Hematopoietic multipotent progenitor cell treated with erythropoietin and hydrocortisone succinate and interleukin-3 and kit ligand, for 8 days (in vitro differentiated cells): ENCODE measurements around the gene MEGF9.

ENCODE experiments used
- DNase-seq: peaks from one replicate; pipeline ENCODE4 v3.0.0-alpha.2; 2015

Gene MEGF9

DNA sequence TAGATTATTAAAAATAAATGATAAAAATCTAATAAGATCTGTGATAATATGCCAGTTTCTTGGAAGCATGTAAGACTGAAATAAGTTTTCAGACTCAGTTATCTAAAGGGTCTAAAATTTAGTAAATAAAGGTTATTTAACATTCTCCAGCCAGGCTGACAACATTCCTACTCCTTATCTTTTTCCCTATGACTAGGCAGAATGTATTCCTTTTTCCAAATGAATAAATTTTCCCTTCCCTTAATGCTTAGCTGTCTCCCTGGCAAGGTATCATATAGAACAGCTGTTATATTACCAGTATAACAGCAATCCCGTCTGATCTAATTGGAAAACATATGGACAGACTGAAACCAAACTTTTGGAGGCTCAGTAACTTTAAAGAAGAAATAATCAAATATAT, 13.0 kb downstream of the MEGF9 start:
- DNase-seq = no peak

DNA sequence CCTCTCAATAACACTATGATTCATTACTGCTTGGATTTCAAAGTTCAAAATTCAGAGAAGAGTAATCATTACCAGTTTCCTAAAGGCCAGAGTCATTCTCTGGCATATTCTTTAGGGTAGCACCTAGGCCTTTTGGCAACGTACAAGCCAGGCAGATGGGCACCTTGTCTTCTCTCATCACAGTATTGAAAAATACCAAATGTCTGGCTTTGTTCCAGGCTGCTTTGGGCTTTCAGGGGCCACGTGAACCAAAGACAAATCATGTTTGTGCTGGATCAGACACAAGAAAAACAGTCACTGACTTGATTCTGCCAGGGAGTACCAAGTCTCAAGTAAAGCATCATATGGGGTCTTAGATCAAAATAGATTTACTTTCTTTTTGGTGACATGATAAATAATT, 15.5 kb downstream of the MEGF9 start:
- no peak for DNase-seq

DNA sequence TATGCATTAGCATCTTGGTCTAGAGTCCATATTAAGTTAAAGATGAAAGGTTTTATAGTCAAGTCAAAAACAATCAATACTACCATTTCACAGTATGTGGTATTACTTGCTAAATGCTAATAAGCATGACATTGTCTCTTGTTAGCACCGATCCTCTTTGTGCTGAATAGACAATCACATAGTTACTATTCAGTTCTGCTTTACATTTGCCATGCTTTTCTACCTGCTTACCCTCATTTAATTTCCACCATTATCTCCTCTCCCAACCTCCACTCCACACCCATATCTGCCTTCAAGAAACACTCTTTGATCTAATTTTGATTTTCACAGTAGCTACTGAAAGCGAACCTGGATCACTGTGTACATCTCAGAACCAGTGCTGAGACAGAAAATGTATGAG, 16.8 kb downstream of the MEGF9 start:
- DNase-seq = no peak

DNA sequence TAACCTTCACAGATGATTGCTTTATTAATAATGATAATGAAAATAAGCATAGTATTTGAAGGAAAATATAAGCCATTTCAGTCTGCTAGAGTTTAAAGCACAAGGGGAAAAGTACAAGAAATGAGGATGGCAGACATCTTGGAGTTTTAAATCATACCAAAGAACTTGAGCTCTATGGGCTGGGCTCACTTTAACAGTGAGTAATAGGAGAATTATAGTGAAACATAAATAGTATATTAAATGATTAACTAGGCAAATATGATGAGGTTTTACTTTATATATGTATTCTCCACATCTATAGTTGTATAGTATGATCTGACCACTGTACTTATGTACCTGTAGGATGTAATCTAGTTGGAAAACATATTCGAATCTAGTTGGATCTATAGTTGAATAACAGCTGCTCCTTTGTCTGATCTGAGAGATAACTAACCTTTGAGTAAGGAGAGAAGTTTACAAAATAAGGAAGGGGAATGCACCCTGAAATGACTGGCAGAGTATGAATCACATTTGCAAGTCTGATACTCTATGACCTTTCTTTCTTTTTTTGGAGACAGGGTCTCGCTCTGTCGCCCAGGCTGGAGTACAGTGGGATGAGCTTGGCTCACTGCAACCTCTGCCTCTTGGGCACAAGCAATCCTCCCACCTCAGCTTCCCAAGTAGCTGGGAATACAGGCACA, 17.6 kb downstream of the MEGF9 start:
- no peak for DNase-seq

DNA sequence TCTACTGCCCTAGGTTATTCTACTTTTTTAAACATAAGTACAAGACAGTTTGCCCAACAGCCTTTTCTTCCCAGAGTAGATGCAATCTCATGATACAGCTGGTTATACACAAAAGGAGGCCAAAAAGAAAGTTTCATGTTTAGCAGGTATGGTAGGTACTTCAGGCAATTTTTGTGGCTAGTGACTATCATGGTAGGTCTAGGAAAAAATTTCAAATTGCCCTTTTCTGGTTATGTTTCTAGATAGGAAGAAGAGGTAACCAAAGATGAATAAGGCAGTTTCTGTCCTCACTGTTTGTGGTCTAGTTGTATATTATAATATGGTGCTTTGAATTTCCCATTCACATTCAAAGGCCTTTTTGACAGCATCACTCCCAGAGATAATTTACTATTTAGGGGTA, 19.7 kb downstream of the MEGF9 start:
- DNase-seq = no peak

DNA sequence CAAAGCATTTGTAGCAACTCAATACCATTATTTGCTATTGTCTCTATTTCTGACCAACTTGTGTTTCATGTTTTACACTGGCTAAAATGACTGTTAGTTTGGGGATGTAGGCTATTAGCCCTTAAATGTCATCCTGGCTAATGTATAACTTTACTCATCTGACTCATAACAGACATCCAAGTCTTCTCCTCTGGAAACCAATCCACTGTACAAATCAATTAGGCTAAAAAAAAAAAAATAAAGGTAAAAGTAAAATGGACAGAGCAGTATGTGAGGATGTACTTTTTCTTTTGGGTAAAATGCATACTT, 20.6 kb downstream of the MEGF9 start:
- DNase-seq = no peak

DNA sequence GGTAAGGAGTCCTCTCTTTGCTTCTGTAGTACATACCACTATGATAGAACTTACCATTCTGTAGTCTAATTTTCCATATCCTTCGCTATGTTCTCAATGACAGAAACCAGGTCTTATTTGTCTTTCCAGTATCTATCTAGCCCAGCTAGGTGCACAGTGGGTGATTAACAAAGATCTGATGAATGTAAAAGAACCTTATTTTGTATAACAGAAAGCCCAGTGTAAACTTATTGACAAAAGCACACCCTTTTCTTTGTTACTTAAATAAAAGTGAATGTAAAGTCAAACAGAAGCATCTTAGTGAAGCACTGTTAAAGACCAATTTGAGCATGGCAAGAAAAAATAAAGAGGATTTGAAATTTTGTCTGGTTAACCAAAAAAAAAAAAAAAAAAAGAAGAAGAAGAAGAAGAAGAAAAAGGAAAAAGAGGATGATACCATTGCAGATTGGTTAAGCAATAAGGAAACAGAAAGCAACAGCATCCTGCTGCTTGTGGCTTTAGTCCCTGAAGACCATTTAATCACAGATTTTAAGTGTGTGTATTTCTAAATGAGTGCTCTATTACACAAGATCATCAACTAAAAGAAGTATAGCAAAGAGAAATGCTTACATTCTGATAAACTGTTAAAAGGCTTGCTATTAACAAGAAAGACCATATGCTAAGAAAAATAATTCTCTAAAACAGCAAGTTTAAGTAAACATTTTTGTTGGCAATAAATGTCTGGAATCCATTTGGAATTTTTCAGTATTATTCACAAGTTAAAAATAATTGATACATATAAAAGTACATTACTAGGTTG, 21.2 kb downstream of the MEGF9 start:
- no peak for DNase-seq

DNA sequence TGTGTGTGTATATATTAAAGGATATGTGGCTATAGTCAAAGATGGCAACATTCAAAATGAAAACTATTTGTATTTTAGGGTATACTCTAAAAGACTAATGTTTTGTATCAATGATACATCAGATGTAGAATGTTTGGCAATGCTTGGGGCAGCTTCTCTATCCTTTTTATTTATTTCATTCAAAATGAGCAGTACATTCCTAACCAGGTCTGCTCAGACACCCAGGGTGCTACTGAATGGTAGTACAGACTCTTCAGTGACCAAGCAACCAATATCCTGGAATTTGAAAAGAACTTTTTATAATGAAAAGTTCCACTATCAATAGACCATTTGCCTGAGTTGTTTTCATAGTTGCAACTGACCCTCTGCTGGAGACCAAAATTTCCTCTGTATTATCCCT, 23.9 kb downstream of the MEGF9 start:
- DNase-seq = no peak

DNA sequence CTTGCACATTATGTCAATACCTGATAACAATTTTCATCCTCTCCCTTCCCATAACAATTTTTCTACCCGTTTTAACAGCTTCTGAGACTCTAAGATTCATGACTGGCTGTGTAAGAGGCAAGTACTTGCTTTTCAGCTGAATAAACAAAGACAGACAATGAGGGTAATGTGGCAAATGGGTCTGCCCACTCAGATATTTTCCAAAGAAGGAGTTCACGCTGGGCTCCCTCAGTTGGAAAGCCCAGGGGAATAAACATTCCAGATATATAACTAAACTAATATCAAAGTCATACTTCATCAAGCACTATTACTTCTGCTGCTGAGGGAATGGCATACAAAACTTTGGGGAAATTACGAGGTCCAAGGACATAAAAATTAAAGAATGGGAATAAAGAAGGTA, 24.4 kb downstream of the MEGF9 start:
- DNase-seq = no peak

DNA sequence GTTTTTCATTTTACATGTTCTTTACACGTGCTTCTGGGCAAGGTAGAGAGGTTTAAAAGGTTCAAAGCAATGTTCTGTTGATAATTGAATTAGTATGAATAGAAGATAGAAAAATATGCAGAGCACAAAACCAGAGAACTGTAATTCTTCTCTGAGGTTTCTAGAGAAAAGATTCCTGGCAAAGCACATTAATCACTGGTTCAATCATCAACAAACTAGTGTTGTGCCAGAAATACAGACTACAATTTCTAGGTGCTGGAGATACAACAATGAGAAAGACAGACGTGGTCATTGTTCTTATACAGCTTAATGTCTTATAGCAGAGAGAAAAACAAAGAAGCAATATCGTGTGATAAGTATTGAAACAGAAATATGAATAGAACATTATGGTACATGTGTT, 25.5 kb downstream of the MEGF9 start:
- no peak for DNase-seq

DNA sequence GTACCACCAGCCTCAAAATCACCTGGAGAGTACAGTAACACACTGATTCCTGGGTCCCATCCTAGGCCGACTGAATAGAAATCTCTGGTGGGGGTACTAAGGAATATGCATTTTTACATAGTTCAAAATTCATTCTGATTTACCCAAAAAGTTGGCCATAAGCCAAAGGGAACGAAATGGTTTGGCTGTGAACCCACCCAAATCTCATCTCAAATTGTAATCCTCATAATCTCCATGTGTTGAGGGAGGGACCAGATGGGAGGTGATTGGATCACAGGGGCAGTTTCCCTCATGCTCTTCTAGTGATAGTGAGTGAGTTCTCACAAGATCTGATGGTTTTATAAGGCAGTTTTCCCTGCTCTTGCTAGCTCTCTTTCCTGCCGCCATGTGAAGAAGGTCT, 31.1 kb downstream of the MEGF9 start:
- no peak for DNase-seq

DNA sequence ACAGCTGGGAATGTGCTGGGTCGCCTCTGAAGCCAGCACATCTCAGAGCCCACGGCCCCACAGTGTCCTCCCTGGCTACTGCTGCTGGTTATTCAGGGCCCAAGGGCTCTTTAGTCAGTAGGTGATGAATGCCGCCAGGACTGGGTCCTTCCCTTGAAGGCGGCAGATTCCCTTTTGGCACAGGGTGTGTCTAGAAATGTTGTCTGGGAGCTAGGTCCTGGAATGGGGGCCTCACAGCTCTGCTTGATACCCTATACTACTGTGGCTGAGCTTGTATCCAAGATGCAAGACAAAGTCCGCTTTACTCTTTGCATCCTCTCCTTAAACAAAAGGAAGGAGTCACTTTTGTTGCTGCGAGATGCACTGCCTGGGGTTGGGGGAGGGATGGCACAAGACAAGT, 33.1 kb downstream of the MEGF9 start:
- DNase-seq = no peak

DNA sequence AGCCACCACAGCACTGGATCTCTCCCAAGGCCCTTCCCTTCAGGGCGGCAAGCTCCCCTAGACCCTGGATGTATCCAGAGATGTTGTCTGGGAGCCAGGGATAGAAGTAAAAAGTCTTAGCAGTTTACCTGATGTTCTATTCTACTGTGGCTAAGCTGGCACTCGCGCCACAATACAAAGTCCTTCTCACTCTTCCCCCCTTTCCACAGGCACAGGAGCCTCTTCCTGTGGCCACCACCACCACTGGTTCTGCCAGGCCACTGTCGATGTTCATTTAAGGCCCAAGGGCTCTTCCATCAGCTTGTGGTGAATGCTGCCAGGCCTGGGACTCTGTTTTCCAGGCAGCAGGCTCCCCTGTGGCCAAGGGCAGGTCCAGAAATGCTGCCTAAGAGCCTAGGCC, 33.7 kb downstream of the MEGF9 start:
- DNase-seq = no peak

DNA sequence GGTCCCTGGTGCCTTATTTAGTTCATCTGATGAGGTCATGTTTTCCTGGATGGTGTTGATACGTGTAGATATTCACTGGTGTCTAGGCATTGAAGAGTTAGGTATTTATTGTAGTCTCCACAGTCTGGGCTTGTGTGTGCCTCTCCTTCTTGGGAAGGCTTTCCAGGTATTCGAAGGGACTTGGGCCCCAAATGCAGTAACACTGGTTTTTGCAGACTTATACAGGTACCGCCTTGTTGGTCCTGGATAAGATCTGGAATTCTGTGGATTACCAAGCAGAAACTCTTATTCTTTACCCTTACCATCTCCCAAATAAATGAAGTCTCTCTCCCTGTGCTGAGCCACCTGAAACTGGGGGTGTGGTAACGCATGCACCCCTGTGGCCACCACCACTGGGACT, 34.1 kb downstream of the MEGF9 start:
- DNase-seq = no peak

DNA sequence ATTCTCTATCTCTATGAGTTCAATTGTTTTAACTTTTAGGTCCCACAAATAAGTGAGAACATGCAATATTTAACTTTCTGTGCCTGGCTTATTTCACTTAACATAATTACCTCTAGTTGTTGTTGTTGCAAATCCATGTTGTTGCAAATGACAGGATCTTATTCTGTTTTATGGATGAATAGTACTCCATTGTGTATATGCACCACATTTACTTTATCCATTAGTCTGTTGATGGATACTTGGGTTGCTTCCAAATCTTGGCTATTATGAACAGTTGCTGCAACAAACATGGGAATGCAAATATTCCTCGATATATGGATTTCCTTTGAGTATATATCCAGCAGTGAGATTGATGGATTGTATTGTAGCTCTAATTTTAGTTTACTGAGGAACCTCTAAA, 36.3 kb downstream of the MEGF9 start:
- DNase-seq = no peak

DNA sequence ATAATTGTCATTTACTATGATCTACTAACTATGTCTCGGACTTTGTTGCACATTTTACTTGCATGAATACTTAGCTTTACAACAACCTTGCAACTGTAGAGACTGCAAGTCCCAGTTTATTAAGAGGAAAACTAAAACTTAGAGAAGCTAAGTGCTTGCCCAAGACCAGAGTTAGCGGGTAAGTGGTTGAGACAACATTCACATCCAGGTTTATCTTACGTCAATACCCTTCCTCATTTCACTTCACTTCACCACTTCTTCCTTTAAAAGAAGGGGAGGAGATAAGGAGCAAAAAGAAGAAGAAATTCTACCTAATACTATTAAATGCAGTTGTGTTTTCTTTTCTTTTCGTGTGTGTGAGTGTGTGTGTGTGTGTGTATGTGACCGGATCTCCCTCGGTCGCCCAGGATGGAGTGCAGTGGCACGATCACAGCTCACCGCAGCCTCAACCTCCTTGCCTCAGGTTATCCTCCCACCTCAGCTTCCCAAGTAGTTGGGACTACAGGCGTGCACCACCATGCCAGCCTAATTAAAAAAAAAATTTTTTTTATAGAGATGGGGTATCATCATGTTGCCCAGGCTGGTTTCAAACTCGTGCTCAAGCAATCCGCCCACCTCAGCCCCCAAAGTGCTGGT, 37.4 kb downstream of the MEGF9 start:
- peak; percentile 21 for DNase-seq

DNA sequence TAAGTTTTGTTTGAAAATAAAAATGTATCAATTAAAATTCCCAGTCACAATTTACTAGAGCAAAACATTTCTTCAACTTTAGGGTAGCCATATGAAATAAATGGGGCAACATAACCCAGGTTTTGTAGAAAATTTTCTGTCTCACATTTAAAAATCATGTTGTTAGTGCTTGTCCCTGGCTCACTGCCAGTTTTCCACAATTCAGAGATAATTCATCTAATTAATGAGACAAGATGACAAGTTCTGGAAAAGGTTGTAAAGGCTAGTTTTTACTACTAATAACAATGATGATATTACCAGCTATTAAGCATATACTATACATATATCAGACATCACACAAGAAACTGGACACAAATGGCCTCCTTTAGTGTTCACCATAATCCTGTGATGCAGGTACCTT, 45.9 kb downstream of the MEGF9 start:
- DNase-seq = peak; percentile 30

DNA sequence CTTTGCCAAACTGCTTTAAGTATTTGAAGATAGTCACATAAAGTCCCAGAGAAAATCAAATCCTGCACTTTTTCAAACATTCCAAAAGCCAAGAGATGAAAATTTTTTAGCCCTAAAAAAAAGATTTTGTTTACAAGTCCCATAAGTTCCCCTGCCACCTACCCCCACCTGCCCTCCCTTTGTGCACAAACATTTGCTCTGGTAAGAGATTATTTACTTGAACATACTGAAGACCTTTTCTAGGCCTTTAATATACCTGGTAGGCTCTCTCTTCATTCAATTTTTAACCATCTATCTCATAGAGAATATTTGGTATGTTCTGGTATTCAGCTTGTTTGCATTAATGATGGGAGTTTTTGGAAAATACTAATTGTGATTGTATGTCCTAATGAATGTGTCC, 50.3 kb downstream of the MEGF9 start:
- no peak for DNase-seq

DNA sequence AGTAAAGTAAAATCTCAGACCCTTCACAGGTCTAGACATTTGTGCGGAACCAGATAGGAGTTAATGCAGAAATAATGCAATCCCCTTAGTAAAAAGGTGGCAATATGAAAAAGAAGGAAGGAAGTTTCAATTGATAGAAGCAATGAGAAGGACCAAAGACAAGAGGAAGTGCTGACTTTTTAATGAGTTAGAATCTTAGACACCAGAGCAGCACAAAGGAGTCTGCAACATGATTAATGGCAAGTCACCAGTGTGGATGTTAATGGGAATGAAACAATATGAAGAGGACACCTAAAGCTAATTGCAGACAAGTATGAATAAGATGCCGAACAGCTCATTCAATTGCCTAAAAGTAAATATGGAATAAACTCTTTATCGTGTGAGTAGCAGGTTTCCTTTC, 50.9 kb downstream of the MEGF9 start:
- no peak for DNase-seq

DNA sequence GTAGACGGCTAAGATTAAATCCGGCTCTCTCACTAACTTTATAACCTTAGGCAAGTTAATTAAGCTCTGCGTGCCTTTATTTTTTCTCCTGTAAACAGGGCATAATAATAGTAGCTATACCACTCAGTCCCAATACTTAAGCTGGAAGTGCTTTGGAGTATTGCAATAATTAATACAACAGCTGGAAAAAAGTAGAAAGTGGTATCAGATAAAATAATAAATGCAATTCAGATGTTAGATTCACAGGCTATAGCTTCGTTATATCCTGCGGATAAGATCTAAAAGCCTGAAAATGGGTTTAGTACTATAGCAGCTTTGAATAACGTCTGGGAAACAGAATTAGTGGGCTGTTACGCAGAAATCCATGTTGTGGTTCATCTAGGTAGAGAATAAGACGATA, 51.8 kb downstream of the MEGF9 start:
- DNase-seq = no peak

DNA sequence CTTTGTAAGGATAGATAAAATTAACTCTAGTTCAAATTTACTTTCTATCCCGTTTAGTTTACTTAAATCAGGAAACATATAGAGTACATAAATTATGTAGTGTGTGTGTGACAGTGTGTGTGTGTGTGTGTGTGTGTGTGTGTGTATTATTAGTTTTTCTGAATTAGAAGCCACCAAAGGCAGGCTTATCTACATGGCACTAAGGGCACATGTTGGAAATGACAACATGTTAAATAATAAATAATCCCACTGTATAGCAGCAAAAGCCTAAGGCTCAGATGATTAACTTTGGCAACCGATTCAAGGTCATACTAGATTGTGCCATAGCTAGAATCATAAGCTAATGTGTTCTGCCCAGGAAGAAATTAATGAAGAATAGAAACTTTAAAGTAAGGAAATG, 54.6 kb downstream of the MEGF9 start:
- peak; percentile 44 for DNase-seq

DNA sequence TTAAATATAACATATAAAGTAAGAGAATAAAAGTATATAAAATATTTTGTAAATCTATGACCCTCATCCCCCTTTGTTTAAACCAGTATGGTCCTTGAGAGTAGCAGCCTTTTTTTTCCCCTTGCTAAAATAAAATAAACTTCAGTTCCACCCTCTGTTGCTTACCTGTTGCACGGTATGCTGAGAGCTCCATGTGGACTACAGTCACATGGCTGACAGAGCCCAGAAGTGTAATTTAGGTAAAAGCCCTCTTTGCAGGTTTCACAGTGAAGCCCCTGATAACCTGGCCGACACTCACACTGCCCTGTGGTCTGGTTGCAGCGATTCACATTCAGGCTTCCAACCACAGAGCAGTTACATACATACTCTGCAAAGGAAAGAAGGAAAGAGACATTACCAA, 55.1 kb downstream of the MEGF9 start:
- no peak for DNase-seq

DNA sequence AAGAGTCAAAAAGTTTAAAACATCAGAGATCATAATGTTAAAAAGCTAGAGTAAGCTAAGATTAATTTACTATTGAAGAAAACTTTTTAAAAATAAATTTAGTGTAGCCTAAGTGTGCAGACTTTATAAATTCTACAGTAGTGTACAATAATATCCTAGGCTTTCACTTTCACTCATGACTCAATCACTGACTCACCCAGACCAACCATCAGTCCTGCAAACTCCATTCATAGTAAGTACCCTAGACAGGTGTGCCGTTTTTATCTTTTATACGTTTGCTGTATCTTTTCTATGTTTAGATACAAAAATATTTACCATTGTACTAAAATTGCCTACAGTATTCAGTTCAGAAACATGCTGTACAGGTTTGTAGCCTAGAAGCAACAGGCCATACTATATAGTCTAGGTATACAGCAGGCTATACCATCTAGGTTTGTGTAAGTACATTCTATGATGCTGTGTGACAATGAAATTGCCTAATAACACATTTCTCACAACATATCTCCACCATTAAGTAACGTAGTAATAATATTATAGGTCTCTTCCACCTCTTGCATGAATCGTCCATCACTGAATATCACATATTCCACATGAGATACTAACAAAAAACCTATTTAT, 59.2 kb downstream of the MEGF9 start:
- no peak for DNase-seq

DNA sequence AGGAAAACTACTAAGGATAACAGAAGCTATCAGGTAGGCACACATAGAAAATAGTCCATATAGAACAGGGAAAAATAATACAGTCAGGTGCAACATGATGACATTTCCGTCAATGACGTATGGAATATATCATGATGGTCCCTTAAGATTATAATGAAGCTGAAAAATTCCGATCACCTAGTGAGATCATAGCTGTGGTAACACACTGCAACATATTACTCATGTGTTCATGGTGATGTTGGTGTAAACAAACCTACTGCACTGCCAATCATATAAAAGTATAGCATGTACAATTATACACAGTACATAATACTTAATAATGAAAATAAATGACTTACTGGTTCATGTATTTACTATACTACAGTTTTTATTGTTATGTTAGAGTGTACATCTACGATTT, 60.0 kb downstream of the MEGF9 start:
- DNase-seq = no peak
